Heart left ventricle (tissue), 13 donors: ENCODE data around the gene TXNDC16.

ENCODE experiments used
- POLR2A ChIP-seq, 2 donors: fragments of 450-650 bp; IDR thresholded peaks; one replicate each; pipeline ENCODE4 v1.6.1; 2017; ENCODE audit warnings: antibody characterized with exemption in 2 of 2, mild to moderate bottlenecking in 2 of 2, moderate library complexity in 2 of 2
- TF ChIP-seq, protein P1 (sequence below), 12 donors: fragments of 200-600 bp; sonication (generic) in 4 of 12; IDR thresholded peaks; one replicate each; pipeline versions ENCODE4 v1.5.0 to v1.8.0; 2018 to 2022; ENCODE audit warnings: antibody characterized with exemption in 12 of 12, mild to moderate bottlenecking in 5 of 12
- donor health status: ischemic (EF 13 %, LVEDD 7.1; RV severe dilation, severe dysfunction).
- donor health status: DM: no; HTN: yes; CAD: no.
- donor health status: DM: no; HTN: no; CAD: no.
- donor health status: ischemic (EF 25% LVEDD 6.9; RV normal size, moderate dysfunction).
- donor health status: ischemic (EF 25% LVEDD 5.7; RV mildly dilated, moderate dysfunction).
- donor health status: ischemic (EF 35%, LVEDD 5.7; RV mildly dilated, moderate dysfunction).
- donor health status: nonischemic (EF 11% LVEDD 7.7; RV severe dilation, severe dysfunction).
- donor health status: DM: yes; HTN: yes; CAD: no.
- donor health status: PGD.
- donor health status: ischemic (EF 29% LVEDD 5.4; RV normal size, mild dysfunction).
- donor health status: nonischemic (EF 23%, LVEDD 6.1; RV moderate dilation, normal function).

DNA sequence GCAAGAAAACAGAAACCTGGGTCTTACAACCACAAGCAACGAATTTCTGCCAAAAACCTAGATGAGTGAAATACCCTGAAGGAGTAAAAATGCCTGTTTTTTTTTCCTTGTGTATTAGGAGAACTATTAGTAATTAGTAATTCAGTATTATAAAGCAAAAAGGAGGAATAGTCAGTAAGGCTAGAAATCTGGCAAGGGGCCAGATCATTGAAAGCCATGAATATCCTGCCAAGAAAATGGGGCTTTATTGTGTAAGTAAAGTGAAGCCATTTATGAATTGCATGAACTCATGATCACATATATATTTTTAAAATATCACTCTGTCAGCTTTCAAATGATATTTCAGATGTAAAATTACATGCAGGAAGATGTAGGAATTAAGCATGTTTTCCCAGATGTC, 57.9 kb downstream of the TXNDC16 start:
- TF ChIP-seq, protein P1, sequence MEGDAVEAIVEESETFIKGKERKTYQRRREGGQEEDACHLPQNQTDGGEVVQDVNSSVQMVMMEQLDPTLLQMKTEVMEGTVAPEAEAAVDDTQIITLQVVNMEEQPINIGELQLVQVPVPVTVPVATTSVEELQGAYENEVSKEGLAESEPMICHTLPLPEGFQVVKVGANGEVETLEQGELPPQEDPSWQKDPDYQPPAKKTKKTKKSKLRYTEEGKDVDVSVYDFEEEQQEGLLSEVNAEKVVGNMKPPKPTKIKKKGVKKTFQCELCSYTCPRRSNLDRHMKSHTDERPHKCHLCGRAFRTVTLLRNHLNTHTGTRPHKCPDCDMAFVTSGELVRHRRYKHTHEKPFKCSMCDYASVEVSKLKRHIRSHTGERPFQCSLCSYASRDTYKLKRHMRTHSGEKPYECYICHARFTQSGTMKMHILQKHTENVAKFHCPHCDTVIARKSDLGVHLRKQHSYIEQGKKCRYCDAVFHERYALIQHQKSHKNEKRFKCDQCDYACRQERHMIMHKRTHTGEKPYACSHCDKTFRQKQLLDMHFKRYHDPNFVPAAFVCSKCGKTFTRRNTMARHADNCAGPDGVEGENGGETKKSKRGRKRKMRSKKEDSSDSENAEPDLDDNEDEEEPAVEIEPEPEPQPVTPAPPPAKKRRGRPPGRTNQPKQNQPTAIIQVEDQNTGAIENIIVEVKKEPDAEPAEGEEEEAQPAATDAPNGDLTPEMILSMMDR (IDR thresholded peaks at IDR 0.05) = no peak
- no peak for TF ChIP-seq POLR2A (IDR thresholded peaks at IDR 0.05)
